Measurements from ENCODE around the gene REELD1. TPM values are rescaled to one million over a fixed set of nuclear protein-coding genes. Genes with fewer than 3 reads are reported as not detected.

Gene REELD1
- polyA plus RNA-seq, 1 donor from 2014 or later, result not detected

GRCh38 chr4:146194212-146194611 lies 20.1 kb upstream of the REELD1 start:
- H3K36me3 ChIP-seq (ENCODE audit: insufficient read depth, low read length), result no peaks in the 10 kb centered on the region
- no peaks in the 10 kb centered on the region for H3K79me2 ChIP-seq (replicated peaks; ENCODE audit: insufficient read depth, low read length)
- H3F3A ChIP-seq (ENCODE audit: insufficient read depth, low read length, poor library complexity, severe bottlenecking), result no peaks in the 10 kb centered on the region
- no peaks in the 10 kb centered on the region for H4K20me1 ChIP-seq (ENCODE audit: insufficient read depth)
- H3K4me3 ChIP-seq (ENCODE audit: low read length), result no peak overlapping the region
- no peak overlapping the region for H3K9ac ChIP-seq (ENCODE audit: low read length)
- no peak overlapping the region for H3K4me2 ChIP-seq (ENCODE audit: low read length)
- no peak overlapping the region for H3K27ac ChIP-seq (ENCODE audit: low read length)
- no peak for TF ChIP-seq EZH2 (IDR thresholded peaks at IDR 0.05; ENCODE audit: borderline replicate concordance, insufficient read depth, low read length, poor library complexity, severe bottlenecking)
- no peak for TF ChIP-seq POLR2AphosphoS5 (IDR thresholded peaks at IDR 0.05)
- no peaks in the 10 kb centered on the region for H3K27me3 ChIP-seq (ENCODE audit: insufficient read depth, low read depth, low read length)
- no peaks in the 10 kb centered on the region for H3K9me2 ChIP-seq (ENCODE audit: insufficient read depth, low read length)
- H3K9me3 ChIP-seq (ENCODE audit: low read length), result no peaks in the 10 kb centered on the region
- H2AFZ ChIP-seq (ENCODE audit: low read depth, low read length), result no peak overlapping the region

- H3K9me2 ChIP-seq (ENCODE audit: insufficient read depth, low read length), result no peaks in the 10 kb centered on the region
- no peak overlapping the region for H3K27ac ChIP-seq (ENCODE audit: low read length)
- no peak overlapping the region for H3K4me3 ChIP-seq (ENCODE audit: low read length)
- H3F3A ChIP-seq (ENCODE audit: insufficient read depth, low read length, poor library complexity, severe bottlenecking), result no peaks in the 10 kb centered on the region
- no peak overlapping the region for H3K9ac ChIP-seq (ENCODE audit: low read length)
- no peak overlapping the region for H2AFZ ChIP-seq (ENCODE audit: low read depth, low read length)
- no peaks in the 10 kb centered on the region for H3K27me3 ChIP-seq (ENCODE audit: insufficient read depth, low read depth, low read length)
- TF ChIP-seq MXI1 (conservative IDR thresholded peaks at IDR 0.05; ENCODE audit: poor library complexity, severe bottlenecking), result no peak
- H3K9me3 ChIP-seq (ENCODE audit: low read length), result no peaks in the 10 kb centered on the region
- no peak overlapping the region for H3K4me2 ChIP-seq (ENCODE audit: low read length)
- H3K79me2 ChIP-seq (replicated peaks; ENCODE audit: insufficient read depth, low read length), result no peaks in the 10 kb centered on the region
- no peaks in the 10 kb centered on the region for H4K20me1 ChIP-seq (ENCODE audit: insufficient read depth)
- no peaks in the 10 kb centered on the region for H3K36me3 ChIP-seq (ENCODE audit: insufficient read depth, low read length)
Measured at GRCh38 chr4:146202665-146203064, 11.7 kb upstream of the REELD1 start.

- Histone ChIP-seq H3K79me2 (replicated peaks; ENCODE audit: insufficient read depth, low read length) (no peaks in the 10 kb centered on the region), H3K9me3 (ENCODE audit: low read length) (no peaks in the 10 kb centered on the region), H2AFZ (ENCODE audit: low read depth, low read length) (no peak overlapping the region), H3K9ac (ENCODE audit: low read length) (no peak overlapping the region), H4K20me1 (ENCODE audit: insufficient read depth) (no peaks in the 10 kb centered on the region), H3K4me2 (ENCODE audit: low read length) (no peak overlapping the region), H3K27me3 (ENCODE audit: insufficient read depth, low read depth, low read length) (no peaks in the 10 kb centered on the region), H3K4me3 (ENCODE audit: low read length) (no peak overlapping the region), H3K9me2 (ENCODE audit: insufficient read depth, low read length) (no peaks in the 10 kb centered on the region), H3F3A (ENCODE audit: insufficient read depth, low read length, poor library complexity, severe bottlenecking) (no peaks in the 10 kb centered on the region), H3K36me3 (ENCODE audit: insufficient read depth, low read length) (no peaks in the 10 kb centered on the region), H3K27ac (ENCODE audit: low read length) (no peak overlapping the region)
- TF ChIP-seq REST (IDR thresholded peaks at IDR 0.05; ENCODE audit: borderline replicate concordance) (no peak), EP300 (conservative IDR thresholded peaks at IDR 0.05; ENCODE audit: poor library complexity, severe bottlenecking) (no peak), POLR2AphosphoS5 (IDR thresholded peaks at IDR 0.05) (no peak), TAF1 (IDR thresholded peaks at IDR 0.05; ENCODE audit: low read depth) (no peak), RAD21 (conservative IDR thresholded peaks at IDR 0.05) (no peak), MXI1 (conservative IDR thresholded peaks at IDR 0.05; ENCODE audit: poor library complexity, severe bottlenecking) (no peak), CTCF (IDR thresholded peaks at IDR 0.05; ENCODE audit: poor library complexity, severe bottlenecking) (no peak), EZH2 (IDR thresholded peaks at IDR 0.05; ENCODE audit: borderline replicate concordance, insufficient read depth, low read length, poor library complexity, severe bottlenecking) (no peak), SMC3 (conservative IDR thresholded peaks at IDR 0.05; ENCODE audit: poor library complexity) (no peak)
Measured at GRCh38 chr4:146207410-146207809, 6.9 kb upstream of the REELD1 start.
